HEK293 (cell line): ENCODE results near the gene EPN2.

Experiments used
- CTCF ChIA-PET: fragments of 350-600 bp; formaldehyde crosslinking; extraction: SDS; loops from one replicate; lab custom pipeline; 2021; ENCODE audit warnings: antibody characterized with exemption; lab: Yijun Ruan, JAX
- POLR2A ChIA-PET: fragments of 300-600 bp; formaldehyde crosslinking; extraction: SDS; loops from one replicate; lab custom pipeline; 2020; ENCODE audit warnings: antibody characterized with exemption, inconsistent platforms; lab: Yijun Ruan, JAX
- H3K27ac ChIP-seq: fragments of 200-500 bp; sonication (Bioruptor generic); 2 replicates; pipeline ENCODE4 v1.5.1; 2014; ENCODE audit warnings: low read depth, low read length, control low read depth, inconsistent platforms; ENCODE audit errors: extremely low read depth
- H3K36me3 ChIP-seq, 2 experiments: fragments of 200-500 bp in 1 of 2; sonication (Bioruptor generic) in 1 of 2; 1 replicate in 1 of 2; 2 replicates in 1 of 2; pipeline ENCODE4 v1.5.1; 2014 to 2017; ENCODE audit warnings: inconsistent platforms in 2 of 2, low read length in 2 of 2; ENCODE audit not compliant: control insufficient read depth in 2 of 2, insufficient read depth in 1 of 2
- H3K4me1 ChIP-seq: fragments of 200-500 bp; sonication (Bioruptor generic); 2 replicates; pipeline ENCODE4 v1.5.1; 2014; ENCODE audit warnings: mild to moderate bottlenecking, low read length, inconsistent platforms; ENCODE audit not compliant: control insufficient read depth, insufficient read depth
- H3K4me3 ChIP-seq: 2 replicates; pipeline ENCODE4 v1.5.1; 2011; ENCODE audit warnings: low read depth, mild to moderate bottlenecking, control low read depth, low read length, moderate library complexity
- H3K9me3 ChIP-seq: fragments of 200-500 bp; sonication (Bioruptor generic); 2 replicates; pipeline ENCODE4 v1.5.1; 2014; ENCODE audit warnings: low read depth, low read length, inconsistent platforms; ENCODE audit not compliant: control insufficient read depth, insufficient read depth
- GLIS1 ChIP-seq: fragments of 450-650 bp; formaldehyde crosslinking; IDR thresholded peaks from 2 replicates; pipeline ENCODE4 v1.5.1; 2016; ENCODE audit warnings: missing biosample characterization, missing genetic modification characterization
- GLIS2 ChIP-seq: fragments of 450-650 bp; formaldehyde crosslinking; IDR thresholded peaks from 2 replicates; pipeline ENCODE4 v1.5.1; 2016; ENCODE audit warnings: missing biosample characterization, missing genetic modification characterization
- KLF17 ChIP-seq: fragments of 450-650 bp; formaldehyde crosslinking; IDR thresholded peaks from 2 replicates; pipeline ENCODE4 v1.5.1; 2016; ENCODE audit warnings: missing biosample characterization, missing genetic modification characterization
- KLF9 ChIP-seq: fragments of 450-650 bp; formaldehyde crosslinking; IDR thresholded peaks from 2 replicates; pipeline ENCODE4 v1.5.1; 2016; ENCODE audit warnings: missing biosample characterization, missing genetic modification characterization, low read depth
- PRDM6 ChIP-seq: fragments of 450-650 bp; formaldehyde crosslinking; IDR thresholded peaks from 2 replicates; pipeline ENCODE4 v1.5.1; 2017; ENCODE audit warnings: missing biosample characterization, missing genetic modification characterization
- SP2 ChIP-seq: fragments of 450-650 bp; formaldehyde crosslinking; IDR thresholded peaks from 2 replicates; pipeline ENCODE4 v1.5.1; 2016; ENCODE audit warnings: missing biosample characterization, missing genetic modification characterization
- WT1 ChIP-seq: fragments of 450-650 bp; formaldehyde crosslinking; IDR thresholded peaks from 2 replicates; pipeline ENCODE4 v1.5.1; 2016; ENCODE audit warnings: missing biosample characterization, missing genetic modification characterization
- ZBTB17 ChIP-seq: fragments of 450-650 bp; formaldehyde crosslinking; IDR thresholded peaks from 2 replicates; pipeline ENCODE4 v1.5.1; 2016; ENCODE audit warnings: missing biosample characterization, missing genetic modification characterization
- ZNF571 ChIP-seq: fragments of 450-650 bp; formaldehyde crosslinking; IDR thresholded peaks from 2 replicates; pipeline ENCODE4 v1.5.0; 2017; ENCODE audit warnings: missing biosample characterization, missing genetic modification characterization
- ZNF600 ChIP-seq: fragments of 450-650 bp; formaldehyde crosslinking; IDR thresholded peaks from 2 replicates; pipeline ENCODE4 v1.5.1; 2016; ENCODE audit warnings: missing biosample characterization, missing genetic modification characterization
- ZNF658 ChIP-seq: fragments of 450-650 bp; formaldehyde crosslinking; IDR thresholded peaks from 2 replicates; pipeline ENCODE4; 2016; ENCODE audit warnings: missing biosample characterization, missing genetic modification characterization
- ZNF670 ChIP-seq: fragments of 450-650 bp; formaldehyde crosslinking; IDR thresholded peaks from 2 replicates; pipeline ENCODE4 v1.5.1; 2016; ENCODE audit warnings: missing biosample characterization, missing genetic modification characterization, low read depth
- ZNF677 ChIP-seq: fragments of 450-650 bp; IDR thresholded peaks from 2 replicates; pipeline ENCODE4 v1.5.0; 2018; ENCODE audit warnings: missing biosample characterization, mild to moderate bottlenecking, missing genetic modification characterization, moderate library complexity
- ZNF791 ChIP-seq: fragments of 450-650 bp; formaldehyde crosslinking; IDR thresholded peaks from 2 replicates; pipeline ENCODE4 v1.5.1; 2016; ENCODE audit warnings: missing biosample characterization, missing genetic modification characterization
- TF ChIP-seq, protein P1 (sequence below): fragments of 450-650 bp; formaldehyde crosslinking; IDR thresholded peaks from 2 replicates; pipeline ENCODE4 v1.5.1; 2017; ENCODE audit warnings: missing biosample characterization, missing genetic modification characterization
- TF ChIP-seq, protein P2 (sequence below): fragments of 450-650 bp; formaldehyde crosslinking; IDR thresholded peaks from 2 replicates; pipeline ENCODE4 v1.5.1; 2017; ENCODE audit warnings: missing biosample characterization, mild to moderate bottlenecking, missing genetic modification characterization, moderate library complexity

Gene EPN2

GRCh38 chr17:19242323-19242722, 5.2 kb downstream of the EPN2 start:
- ChIA-PET POLR2A (no interaction called here), CTCF (no interaction called here)
- Histone ChIP-seq H3K27ac (peak overlapping the region; percentile 2; the same call in 1 of the 2 replicates), H3K9me3 (no peaks in the 10 kb centered on the region), H3K4me3 (no peak overlapping the region), H3K36me3 (peaks cover 0 to 7% of the 10 kb centered on the region in 2 experiments; a peak in 2 of 3 replicates), H3K4me1 (peaks cover 5% of the 10 kb centered on the region; the same call in 1 of the 2 replicates)
- TF ChIP-seq ZNF571 (tag by site-specific recombination), result no peak
- TF ChIP-seq ZNF600, result peak; percentile 93
- no peak for TF ChIP-seq ZNF791 (tag by site-specific recombination)

DNA sequence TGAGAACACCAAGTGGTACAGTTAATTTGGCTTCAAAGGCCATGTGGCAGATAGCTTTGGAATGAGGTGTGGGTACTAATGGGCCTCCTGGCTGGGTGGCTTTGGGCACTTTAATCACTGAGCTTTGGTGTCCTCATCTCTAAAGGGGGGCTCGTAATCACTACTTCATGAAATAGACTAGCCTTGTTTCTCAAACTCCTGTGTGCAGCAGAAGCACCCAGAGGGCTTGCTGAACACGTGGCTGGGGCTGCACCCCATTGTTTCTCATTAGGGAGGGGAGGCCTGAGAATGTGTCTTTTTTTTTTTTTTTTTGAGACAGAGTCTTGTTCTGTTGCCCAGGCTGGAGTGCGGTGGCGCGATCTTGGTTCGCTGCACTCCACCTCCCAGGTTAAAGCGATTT, 5.8 kb downstream of the EPN2 start:
- Histone ChIP-seq H3K4me1 (peaks cover 11% of the 10 kb centered on the region), H3K9me3 (no peaks in the 10 kb centered on the region), H3K4me3 (no peak overlapping the region), H3K36me3 (peaks cover 0 to 7% of the 10 kb centered on the region in 2 experiments; a peak in 2 of 3 replicates), H3K27ac (no peak overlapping the region)
- CTCF ChIA-PET, result no interaction called here
- POLR2A ChIA-PET, result no interaction called here
- TF ChIP-seq KLF17 (tag by site-specific recombination), result no peak
- no peak for TF ChIP-seq KLF9 (tag by site-specific recombination)
- TF ChIP-seq GLIS2 (tag by site-specific recombination), result no peak
- no peak for TF ChIP-seq ZNF670
- peak; percentile 29; the same call in 1 of the 2 replicates for TF ChIP-seq GLIS1 (tag by site-specific recombination)
- TF ChIP-seq ZBTB17 (tag by site-specific recombination), result 0 out of 2 replicates have a peak, but pooled peaks have one; percentile 4
- no peak for TF ChIP-seq SP2 (tag by site-specific recombination)
- no peak for TF ChIP-seq ZNF658 (tag by site-specific recombination)
- TF ChIP-seq, all 188 proteins: peak for 2

GRCh38 chr17:19243838-19244237, 6.7 kb downstream of the EPN2 start:
- Histone ChIP-seq H3K9me3 (no peaks in the 10 kb centered on the region), H3K36me3 (peaks cover 0 to 7% of the 10 kb centered on the region in 2 experiments; a peak in 2 of 3 replicates)
- no peak for TF ChIP-seq ZNF677 (tag by site-specific recombination)
- TF ChIP-seq, all 188 proteins: peak for 0
- no peak overlapping the region for H3K27ac ChIP-seq
- peaks cover 14% of the 10 kb centered on the region for H3K4me1 ChIP-seq
- ChIA-PET CTCF (no interaction called here), POLR2A (no interaction called here)
- no peak overlapping the region for H3K4me3 ChIP-seq

DNA sequence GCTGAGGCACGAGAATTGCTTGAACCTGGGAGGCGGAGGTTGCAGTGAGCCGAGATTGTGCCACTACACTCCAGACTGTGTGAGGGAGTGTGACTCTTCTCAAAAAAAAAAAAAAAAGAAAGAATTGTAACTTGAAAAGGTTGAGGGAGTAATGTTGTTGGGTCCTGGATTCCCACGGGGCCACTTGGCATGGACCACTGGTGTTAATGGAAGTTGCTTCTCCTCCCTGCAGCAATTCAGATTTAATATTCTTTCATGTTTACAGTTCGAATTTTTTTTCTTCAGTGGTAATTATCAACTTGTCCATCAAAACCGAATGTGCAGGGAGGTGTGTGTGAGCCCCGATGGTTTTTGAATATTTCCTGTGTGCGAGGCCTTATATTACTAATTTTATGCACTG, 7.2 kb downstream of the EPN2 start:
- Histone ChIP-seq H3K4me1 (peaks cover 19% of the 10 kb centered on the region), H3K4me3 (no peak overlapping the region), H3K9me3 (no peaks in the 10 kb centered on the region), H3K36me3 (peaks cover 0 to 7% of the 10 kb centered on the region in 2 experiments; a peak in 2 of 3 replicates), H3K27ac (no peak overlapping the region)
- TF ChIP-seq, protein P1, sequence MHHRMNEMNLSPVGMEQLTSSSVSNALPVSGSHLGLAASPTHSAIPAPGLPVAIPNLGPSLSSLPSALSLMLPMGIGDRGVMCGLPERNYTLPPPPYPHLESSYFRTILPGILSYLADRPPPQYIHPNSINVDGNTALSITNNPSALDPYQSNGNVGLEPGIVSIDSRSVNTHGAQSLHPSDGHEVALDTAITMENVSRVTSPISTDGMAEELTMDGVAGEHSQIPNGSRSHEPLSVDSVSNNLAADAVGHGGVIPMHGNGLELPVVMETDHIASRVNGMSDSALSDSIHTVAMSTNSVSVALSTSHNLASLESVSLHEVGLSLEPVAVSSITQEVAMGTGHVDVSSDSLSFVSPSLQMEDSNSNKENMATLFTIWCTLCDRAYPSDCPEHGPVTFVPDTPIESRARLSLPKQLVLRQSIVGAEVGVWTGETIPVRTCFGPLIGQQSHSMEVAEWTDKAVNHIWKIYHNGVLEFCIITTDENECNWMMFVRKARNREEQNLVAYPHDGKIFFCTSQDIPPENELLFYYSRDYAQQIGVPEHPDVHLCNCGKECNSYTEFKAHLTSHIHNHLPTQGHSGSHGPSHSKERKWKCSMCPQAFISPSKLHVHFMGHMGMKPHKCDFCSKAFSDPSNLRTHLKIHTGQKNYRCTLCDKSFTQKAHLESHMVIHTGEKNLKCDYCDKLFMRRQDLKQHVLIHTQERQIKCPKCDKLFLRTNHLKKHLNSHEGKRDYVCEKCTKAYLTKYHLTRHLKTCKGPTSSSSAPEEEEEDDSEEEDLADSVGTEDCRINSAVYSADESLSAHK, result no peak
- TF ChIP-seq PRDM6 (tag by site-specific recombination) (0 out of 2 replicates have a peak, but pooled peaks have one; percentile 29), WT1 (tag by site-specific recombination) (peak; percentile 82)
- TF ChIP-seq, protein P2, sequence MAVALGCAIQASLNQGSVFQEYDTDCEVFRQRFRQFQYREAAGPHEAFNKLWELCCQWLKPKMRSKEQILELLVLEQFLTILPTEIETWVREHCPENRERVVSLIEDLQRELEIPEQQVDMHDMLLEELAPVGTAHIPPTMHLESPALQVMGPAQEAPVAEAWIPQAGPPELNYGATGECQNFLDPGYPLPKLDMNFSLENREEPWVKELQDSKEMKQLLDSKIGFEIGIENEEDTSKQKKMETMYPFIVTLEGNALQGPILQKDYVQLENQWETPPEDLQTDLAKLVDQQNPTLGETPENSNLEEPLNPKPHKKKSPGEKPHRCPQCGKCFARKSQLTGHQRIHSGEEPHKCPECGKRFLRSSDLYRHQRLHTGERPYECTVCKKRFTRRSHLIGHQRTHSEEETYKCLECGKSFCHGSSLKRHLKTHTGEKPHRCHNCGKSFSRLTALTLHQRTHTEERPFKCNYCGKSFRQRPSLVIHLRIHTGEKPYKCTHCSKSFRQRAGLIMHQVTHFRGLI, result no peak
- POLR2A ChIA-PET, result no interaction called here
- CTCF ChIA-PET, result no interaction called here
